Neural cell (in vitro differentiated cells): ENCODE results near the gene DCX. TPM values are rescaled to one million over a fixed set of nuclear protein-coding genes. Genes with fewer than 3 reads are reported as not detected.

ENCODE experiments used
- H2AFZ ChIP-seq: fragments of 200-600, 300-800 bp; sonication (generic), shearing (Covaris generic); 2 replicates; pipeline ENCODE4 v1.6.0; 2014; ENCODE audit warnings: low read depth, mild to moderate bottlenecking, antibody characterized with exemption, low read length, moderate library complexity
- H3F3A ChIP-seq: fragments of 200-600 bp; shearing (Covaris generic); 2 replicates; pipeline ENCODE4 v1.6.1; 2016; ENCODE audit warnings: mild to moderate bottlenecking, moderate library complexity, mixed read lengths, antibody characterized with exemption, low read length; ENCODE audit not compliant: insufficient read depth, poor library complexity, severe bottlenecking
- H3K27ac ChIP-seq: fragments of 200-600, 300-800 bp; sonication (generic), shearing (Covaris generic); 2 replicates; pipeline ENCODE4 v1.5.1; 2014; ENCODE audit warnings: mild to moderate bottlenecking, low read length, moderate library complexity
- H3K27me3 ChIP-seq: fragments of 300-800, 200-600 bp; sonication (generic), shearing (Covaris generic); 2 replicates; pipeline ENCODE4 v1.6.0; 2014; ENCODE audit warnings: mild to moderate bottlenecking, low read depth, low read length, moderate library complexity; ENCODE audit not compliant: insufficient read depth
- H3K36me3 ChIP-seq: fragments of 300-800, 200-600 bp; sonication (generic), shearing (Covaris generic); 2 replicates; pipeline ENCODE4 v1.5.1; 2014; ENCODE audit warnings: mild to moderate bottlenecking, antibody characterized with exemption, low read length, moderate library complexity; ENCODE audit not compliant: insufficient read depth
- H3K4me2 ChIP-seq: fragments of 300-800, 200-600 bp; sonication (generic), shearing (Covaris generic); 2 replicates; pipeline ENCODE4 v1.6.0; 2014; ENCODE audit warnings: mild to moderate bottlenecking, low read length
- H3K4me3 ChIP-seq: fragments of 300-800, 200-600 bp; sonication (generic), shearing (Covaris generic); 2 replicates; pipeline ENCODE4 v1.5.1; 2014; ENCODE audit warnings: mild to moderate bottlenecking, low read length, moderate library complexity
- H3K79me2 ChIP-seq: fragments of 200-600 bp; shearing (Covaris generic); replicated peaks from 2 replicates; pipeline ENCODE4 v1.6.0; 2014; ENCODE audit warnings: mild to moderate bottlenecking, low read length, moderate library complexity; ENCODE audit not compliant: insufficient read depth
- H3K9ac ChIP-seq: fragments of 300-800, 200-600 bp; sonication (generic), shearing (Covaris generic); 2 replicates; pipeline ENCODE4 v1.6.1; 2016; ENCODE audit warnings: mild to moderate bottlenecking, low read length, mixed read lengths
- H3K9me2 ChIP-seq: fragments of 200-600 bp; shearing (Covaris generic); 2 replicates; pipeline ENCODE4 v1.6.1; 2016; ENCODE audit warnings: mild to moderate bottlenecking, low read length, mixed read lengths; ENCODE audit not compliant: insufficient read depth
- H3K9me3 ChIP-seq: fragments of 200-600, 300-800 bp; sonication (generic), shearing (Covaris generic); 2 replicates; pipeline ENCODE4 v1.6.1; 2016; ENCODE audit warnings: mild to moderate bottlenecking, mixed run types, low read length, moderate library complexity, mixed read lengths
- H4K20me1 ChIP-seq: fragments of 200-600 bp; shearing (Covaris generic); 2 replicates; pipeline ENCODE4 v1.6.1; 2016; ENCODE audit warnings: mild to moderate bottlenecking, mixed run types; ENCODE audit not compliant: insufficient read depth
- EP300 ChIP-seq: fragments of 450-650 bp; conservative IDR thresholded peaks from 2 replicates; pipeline ENCODE4 v1.6.1; 2014; ENCODE audit warnings: antibody characterized with exemption, mild to moderate bottlenecking, moderate library complexity; ENCODE audit not compliant: poor library complexity, severe bottlenecking
- EZH2 ChIP-seq: fragments of 200-600, 300-800 bp; shearing (Covaris generic), sonication (generic); IDR thresholded peaks from 2 replicates; pipeline ENCODE4 v1.6.1; 2014; ENCODE audit warnings: antibody characterized with exemption, low read length, borderline replicate concordance, mild to moderate bottlenecking; ENCODE audit not compliant: insufficient read depth, poor library complexity, severe bottlenecking
- MXI1 ChIP-seq: fragments of 450-650 bp; conservative IDR thresholded peaks from 2 replicates; pipeline ENCODE4 v1.6.1; 2014; ENCODE audit warnings: antibody characterized with exemption, mild to moderate bottlenecking; ENCODE audit not compliant: poor library complexity, severe bottlenecking
- POLR2AphosphoS5 ChIP-seq: IDR thresholded peaks from 2 replicates; pipeline ENCODE4 v1.6.1; 2012
- RAD21 ChIP-seq: fragments of 450-650 bp; conservative IDR thresholded peaks from 2 replicates; pipeline ENCODE4 v1.6.1; 2014; ENCODE audit warnings: antibody characterized with exemption, mild to moderate bottlenecking, moderate library complexity
- SMC3 ChIP-seq: fragments of 450-650 bp; conservative IDR thresholded peaks from 2 replicates; pipeline ENCODE4 v1.6.1; 2014; ENCODE audit warnings: antibody characterized with exemption, mild to moderate bottlenecking, moderate library complexity; ENCODE audit not compliant: poor library complexity
- TAF1 ChIP-seq: IDR thresholded peaks from 2 replicates; pipeline ENCODE4 v1.6.1; 2012; ENCODE audit warnings: low read depth
- polyA plus RNA-seq: library from polyadenylated mRNA; depleted of rRNA; stranded (reverse); fragments of >200 nt; gene quantifications from 2 replicates; pipeline ENCODE4 v1.2.3, GENCODE V29; 2014
- TF ChIP-seq, protein P1 (sequence below): fragments of 450-650 bp; IDR thresholded peaks from 2 replicates; pipeline ENCODE4 v1.5.1; 2014; ENCODE audit warnings: antibody characterized with exemption, mild to moderate bottlenecking, moderate library complexity; ENCODE audit not compliant: poor library complexity, severe bottlenecking
- TF ChIP-seq, protein P2 (sequence below): IDR thresholded peaks from 2 replicates; pipeline ENCODE4 v1.6.1; 2012; ENCODE audit warnings: borderline replicate concordance

DCX gene
- polyA plus RNA-seq, 1 donor from 2014 or later: 180 TPM

DNA sequence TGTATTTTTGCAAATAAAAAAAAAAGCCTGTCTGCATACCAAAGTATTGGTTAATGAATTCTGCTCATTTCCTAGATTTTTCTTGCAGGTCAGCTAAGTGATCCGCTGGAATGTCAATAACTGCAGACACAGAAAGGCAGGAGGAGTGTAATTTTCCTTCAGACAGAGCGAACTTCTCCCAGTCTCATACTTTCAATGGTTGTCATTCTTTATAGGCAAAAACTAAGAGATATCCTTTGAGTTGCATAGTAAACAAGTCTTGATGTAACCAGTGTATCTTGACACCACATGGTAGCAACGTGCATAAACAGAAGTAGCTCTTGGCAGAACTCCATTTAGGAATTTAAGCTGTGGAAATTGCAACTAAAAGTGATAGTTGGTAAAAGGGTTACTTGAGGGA lies 149.9 kb downstream of the DCX start:
- Histone ChIP-seq H3K9me2 (no peaks in the 10 kb centered on the region), H3K4me2 (no peak overlapping the region), H3K27ac (no peak overlapping the region), H3K27me3 (no peaks in the 10 kb centered on the region), H3K79me2 (no peaks in the 10 kb centered on the region), H3K9ac (no peak overlapping the region), H3K9me3 (no peaks in the 10 kb centered on the region), H3K4me3 (no peak overlapping the region), H4K20me1 (no peaks in the 10 kb centered on the region), H3F3A (no peaks in the 10 kb centered on the region), H3K36me3 (no peaks in the 10 kb centered on the region), H2AFZ (no peak overlapping the region)
- TF ChIP-seq EZH2 (no peak), MXI1 (no peak), POLR2AphosphoS5 (no peak), SMC3 (no peak), TAF1 (no peak), EP300 (no peak), RAD21 (no peak)
- TF ChIP-seq, protein P1, sequence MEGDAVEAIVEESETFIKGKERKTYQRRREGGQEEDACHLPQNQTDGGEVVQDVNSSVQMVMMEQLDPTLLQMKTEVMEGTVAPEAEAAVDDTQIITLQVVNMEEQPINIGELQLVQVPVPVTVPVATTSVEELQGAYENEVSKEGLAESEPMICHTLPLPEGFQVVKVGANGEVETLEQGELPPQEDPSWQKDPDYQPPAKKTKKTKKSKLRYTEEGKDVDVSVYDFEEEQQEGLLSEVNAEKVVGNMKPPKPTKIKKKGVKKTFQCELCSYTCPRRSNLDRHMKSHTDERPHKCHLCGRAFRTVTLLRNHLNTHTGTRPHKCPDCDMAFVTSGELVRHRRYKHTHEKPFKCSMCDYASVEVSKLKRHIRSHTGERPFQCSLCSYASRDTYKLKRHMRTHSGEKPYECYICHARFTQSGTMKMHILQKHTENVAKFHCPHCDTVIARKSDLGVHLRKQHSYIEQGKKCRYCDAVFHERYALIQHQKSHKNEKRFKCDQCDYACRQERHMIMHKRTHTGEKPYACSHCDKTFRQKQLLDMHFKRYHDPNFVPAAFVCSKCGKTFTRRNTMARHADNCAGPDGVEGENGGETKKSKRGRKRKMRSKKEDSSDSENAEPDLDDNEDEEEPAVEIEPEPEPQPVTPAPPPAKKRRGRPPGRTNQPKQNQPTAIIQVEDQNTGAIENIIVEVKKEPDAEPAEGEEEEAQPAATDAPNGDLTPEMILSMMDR: no peak
- TF ChIP-seq, protein P2, sequence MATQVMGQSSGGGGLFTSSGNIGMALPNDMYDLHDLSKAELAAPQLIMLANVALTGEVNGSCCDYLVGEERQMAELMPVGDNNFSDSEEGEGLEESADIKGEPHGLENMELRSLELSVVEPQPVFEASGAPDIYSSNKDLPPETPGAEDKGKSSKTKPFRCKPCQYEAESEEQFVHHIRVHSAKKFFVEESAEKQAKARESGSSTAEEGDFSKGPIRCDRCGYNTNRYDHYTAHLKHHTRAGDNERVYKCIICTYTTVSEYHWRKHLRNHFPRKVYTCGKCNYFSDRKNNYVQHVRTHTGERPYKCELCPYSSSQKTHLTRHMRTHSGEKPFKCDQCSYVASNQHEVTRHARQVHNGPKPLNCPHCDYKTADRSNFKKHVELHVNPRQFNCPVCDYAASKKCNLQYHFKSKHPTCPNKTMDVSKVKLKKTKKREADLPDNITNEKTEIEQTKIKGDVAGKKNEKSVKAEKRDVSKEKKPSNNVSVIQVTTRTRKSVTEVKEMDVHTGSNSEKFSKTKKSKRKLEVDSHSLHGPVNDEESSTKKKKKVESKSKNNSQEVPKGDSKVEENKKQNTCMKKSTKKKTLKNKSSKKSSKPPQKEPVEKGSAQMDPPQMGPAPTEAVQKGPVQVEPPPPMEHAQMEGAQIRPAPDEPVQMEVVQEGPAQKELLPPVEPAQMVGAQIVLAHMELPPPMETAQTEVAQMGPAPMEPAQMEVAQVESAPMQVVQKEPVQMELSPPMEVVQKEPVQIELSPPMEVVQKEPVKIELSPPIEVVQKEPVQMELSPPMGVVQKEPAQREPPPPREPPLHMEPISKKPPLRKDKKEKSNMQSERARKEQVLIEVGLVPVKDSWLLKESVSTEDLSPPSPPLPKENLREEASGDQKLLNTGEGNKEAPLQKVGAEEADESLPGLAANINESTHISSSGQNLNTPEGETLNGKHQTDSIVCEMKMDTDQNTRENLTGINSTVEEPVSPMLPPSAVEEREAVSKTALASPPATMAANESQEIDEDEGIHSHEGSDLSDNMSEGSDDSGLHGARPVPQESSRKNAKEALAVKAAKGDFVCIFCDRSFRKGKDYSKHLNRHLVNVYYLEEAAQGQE: no peak

DNA sequence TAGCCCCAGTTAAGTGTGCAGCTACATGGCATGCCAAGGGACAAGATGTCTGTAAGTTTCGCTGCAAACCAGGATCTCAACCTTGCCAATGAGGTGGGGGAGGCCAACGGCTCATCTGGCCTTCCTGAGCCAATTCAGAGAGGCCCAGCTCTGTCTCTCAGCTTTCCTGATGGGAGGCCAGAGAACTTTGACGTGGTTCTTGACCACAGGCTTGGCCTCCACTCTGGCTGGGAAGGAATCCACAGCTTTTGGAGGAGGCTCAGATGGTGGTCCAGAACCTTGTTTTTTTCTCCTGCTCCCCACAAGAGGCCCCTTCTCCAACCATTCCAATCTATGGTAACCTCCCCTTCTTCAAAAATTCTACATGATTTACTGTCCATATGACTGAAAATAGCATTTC lies 151.5 kb downstream of the DCX start:
- Histone ChIP-seq H3K4me2 (no peak overlapping the region), H3K9me2 (no peaks in the 10 kb centered on the region), H3K9me3 (no peaks in the 10 kb centered on the region), H3K36me3 (no peaks in the 10 kb centered on the region), H3K27ac (peak overlapping the region; percentile 66), H3K27me3 (no peaks in the 10 kb centered on the region), H3K79me2 (no peaks in the 10 kb centered on the region), H2AFZ (no peak overlapping the region), H3K9ac (no peak overlapping the region), H3K4me3 (no peak overlapping the region), H3F3A (no peaks in the 10 kb centered on the region), H4K20me1 (no peaks in the 10 kb centered on the region)
- TF ChIP-seq, protein P2: no peak
- TF ChIP-seq MXI1: no peak
- no peak for TF ChIP-seq RAD21
- TF ChIP-seq SMC3: no peak
- TF ChIP-seq TAF1: no peak
- TF ChIP-seq, protein P1: no peak
- no peak for TF ChIP-seq EP300
- TF ChIP-seq EZH2: no peak
- TF ChIP-seq POLR2AphosphoS5: no peak
